HCT116 (cell line): ENCODE measurements around the gene PADI2. TPM values are rescaled to one million over a fixed set of nuclear protein-coding genes. Genes with fewer than 3 reads are reported as not detected.

Experiments used
- ATAC-seq: fragments of 200-7000 bp; cut with Tn5 transposase; 2 replicates; pipeline ENCODE4 v1.9.1; 2020; ENCODE audit warnings: mild to moderate bottlenecking, moderate library complexity
- BruUV-seq: library from RNA; stranded (reverse); fragments of 400-500 nt; replicated peaks from 2 replicates; lab custom pipeline; 2021; lab: Mats Ljungman, UMichigan
- CTCF ChIA-PET: fragments of 300-600 bp; sonication (Branson Sonifier 250); formaldehyde crosslinking; loops from one replicate; lab custom pipeline; 2021; ENCODE audit warnings: antibody characterized with exemption; lab: Charles Lee
- POLR2A ChIA-PET: fragments of 300-600, 350-600 bp; sonication (Branson Sonifier 250); formaldehyde crosslinking; loops from one replicate; lab custom pipeline; 2021; ENCODE audit warnings: antibody characterized with exemption; lab: Charles Lee
- RAD21 ChIA-PET, 2 experiments: fragments of 300-600 bp; sonication (Branson Sonifier 250); formaldehyde crosslinking; loops; one replicate each; lab custom pipeline; 2023; ENCODE audit warnings: low total read pairs in 2 of 2; ENCODE audit not compliant: uncharacterized antibody in 2 of 2, unreplicated experiment in 2 of 2, low non-redundant PET in 1 of 2; lab: Charles Lee
- DNase-seq: peaks from one replicate; pipeline ENCODE4 v3.0.0-alpha.2; 2010; ENCODE audit warnings: low read depth, low spot score
- H2AFZ ChIP-seq: fragments of 200-600 bp; shearing (Covaris generic), sonication (generic); 2 replicates; pipeline ENCODE4 v1.6.1; 2017; ENCODE audit warnings: low read depth, mixed run types, mixed read lengths, antibody characterized with exemption, low read length; ENCODE audit not compliant: poor library complexity, severe bottlenecking
- H3K27ac ChIP-seq: 2 replicates; pipeline ENCODE4 v1.5.1; 2012; ENCODE audit warnings: low read depth, low read length
- H3K27me3 ChIP-seq: fragments of 200-600 bp; sonication (generic); 2 replicates; pipeline ENCODE4 v1.6.1; 2016; ENCODE audit warnings: mixed run types, low read length, mixed read lengths; ENCODE audit not compliant: insufficient read depth
- H3K36me3 ChIP-seq, 2 experiments: fragments of 200-500 bp in 1 of 2; fragments of 200-600 bp in 1 of 2; sonication (Bioruptor generic) in 1 of 2; sonication (generic) in 1 of 2; 2 replicates each; pipeline versions ENCODE4 v1.5.1 to v1.6.1; 2014 to 2016; ENCODE audit warnings: low read length in 2 of 2, inconsistent platforms in 1 of 2, mixed read lengths in 1 of 2, mixed run types in 1 of 2; ENCODE audit not compliant: insufficient read depth in 2 of 2, control insufficient read depth in 1 of 2
- H3K4me1 ChIP-seq, 2 experiments: fragments of 200-600 bp in 1 of 2; sonication (generic) in 1 of 2; 2 replicates each; pipeline versions ENCODE4 v1.5.1 to v1.6.1; 2012 to 2017; ENCODE audit warnings: low read length in 2 of 2, inconsistent platforms in 1 of 2, mild to moderate bottlenecking in 1 of 2, mixed read lengths in 1 of 2, mixed run types in 1 of 2, moderate library complexity in 1 of 2; ENCODE audit not compliant: insufficient read depth in 2 of 2, control insufficient read depth in 1 of 2
- H3K4me2 ChIP-seq: fragments of 200-600 bp; sonication (generic); 2 replicates; pipeline ENCODE4 v1.6.1; 2017; ENCODE audit warnings: mixed run types, low read length, mixed read lengths
- H3K4me3 ChIP-seq, 2 experiments: fragments of 200-600 bp in 1 of 2; sonication (generic) in 1 of 2; replicated peaks in 1 of 2; 2 replicates each; pipeline ENCODE4 v1.5.1; 2011 to 2016; ENCODE audit warnings: low read length in 2 of 2, control low read depth in 1 of 2, low read depth in 1 of 2, mild to moderate bottlenecking in 1 of 2, mixed read lengths in 1 of 2, mixed run types in 1 of 2
- H3K79me2 ChIP-seq: fragments of 200-600 bp; sonication (generic); 2 replicates; pipeline ENCODE4 v1.6.1; 2017; ENCODE audit warnings: mild to moderate bottlenecking, mixed run types, low read length, moderate library complexity, mixed read lengths; ENCODE audit not compliant: insufficient read depth
- H3K9ac ChIP-seq: fragments of 200-600 bp; sonication (generic); 2 replicates; pipeline ENCODE4 v1.6.1; 2016; ENCODE audit warnings: low read length, mixed read lengths
- H3K9me2 ChIP-seq: fragments of 200-600 bp; sonication (generic), shearing (Covaris generic); 2 replicates; pipeline ENCODE4 v1.6.1; 2017; ENCODE audit warnings: mixed run types, mild to moderate bottlenecking, moderate library complexity; ENCODE audit not compliant: insufficient read depth
- H3K9me3 ChIP-seq, 2 experiments: fragments of 200-500 bp in 1 of 2; fragments of 200-600 bp in 1 of 2; sonication (Bioruptor generic) in 1 of 2; sonication (generic) in 1 of 2; 2 replicates each; pipeline ENCODE4 v1.6.1; 2014 to 2017; ENCODE audit warnings: low read length in 2 of 2, mixed read lengths in 2 of 2, inconsistent platforms in 1 of 2, low read depth in 1 of 2, mild to moderate bottlenecking in 1 of 2, mixed run types in 1 of 2, moderate library complexity in 1 of 2; ENCODE audit not compliant: control insufficient read depth in 1 of 2, insufficient read depth in 1 of 2
- H4K20me1 ChIP-seq: fragments of 200-600 bp; sonication (generic), shearing (Covaris generic); 2 replicates; pipeline ENCODE4 v1.6.1; 2017; ENCODE audit warnings: mixed run types, mild to moderate bottlenecking, moderate library complexity; ENCODE audit not compliant: insufficient read depth
- CBX3 ChIP-seq: IDR thresholded peaks from 2 replicates; pipeline ENCODE4 v1.6.1; 2012; ENCODE audit warnings: low read depth
- EGR1 ChIP-seq: IDR thresholded peaks from 2 replicates; pipeline ENCODE4 v1.6.1; 2012; ENCODE audit warnings: low read depth
- ELF1 ChIP-seq: IDR thresholded peaks from 2 replicates; pipeline ENCODE4 v1.6.1; 2012; ENCODE audit warnings: low read depth, borderline replicate concordance
- EZH2phosphoT487 ChIP-seq: fragments of 200-600 bp; IDR thresholded peaks from 2 replicates; pipeline ENCODE4 v1.6.1; 2018; ENCODE audit warnings: antibody characterized with exemption, borderline replicate concordance
- FOSL1 ChIP-seq: IDR thresholded peaks from 2 replicates; pipeline ENCODE4 v1.6.1; 2012; ENCODE audit warnings: low read depth
- JUND ChIP-seq: IDR thresholded peaks from 2 replicates; pipeline ENCODE4 v1.6.1; 2012
- MAX ChIP-seq: IDR thresholded peaks from 2 replicates; pipeline ENCODE4 v1.6.1; 2012
- POLR2A ChIP-seq: IDR thresholded peaks from 2 replicates; pipeline ENCODE4 v1.7.0; 2011; ENCODE audit warnings: borderline replicate concordance; ENCODE audit not compliant: insufficient read depth, insufficient read length; ENCODE audit errors: extremely low read depth
- RAD21 ChIP-seq: IDR thresholded peaks from 2 replicates; pipeline ENCODE4 v1.6.1; 2012; ENCODE audit warnings: low read depth, mild to moderate bottlenecking
- SIN3A ChIP-seq: IDR thresholded peaks from 2 replicates; pipeline ENCODE4 v1.6.1; 2012; ENCODE audit warnings: low read depth
- SP1 ChIP-seq: IDR thresholded peaks from 2 replicates; pipeline ENCODE4 v1.6.1; 2012; ENCODE audit warnings: low read depth
- SRF ChIP-seq: IDR thresholded peaks from 2 replicates; pipeline ENCODE4 v1.6.1; 2012; ENCODE audit warnings: low read depth
- ZFX ChIP-seq: fragments of 450-650 bp; IDR thresholded peaks from 2 replicates; pipeline ENCODE4 v1.6.1; 2017
- intact Hi-C: fragments of 100-400 bp; cut with micrococcal nuclease; formaldehyde crosslinking; loops from 2 replicates; pipeline ENCODE4 v1.10.0; 2022
- total RNA-seq: library from RNA; stranded (reverse); gene quantifications from one replicate; pipeline ENCODE4 v1.2.1, GENCODE V29; 2021; ENCODE audit not compliant: unreplicated experiment
- TF ChIP-seq, protein P1 (sequence below): IDR thresholded peaks from 2 replicates; pipeline ENCODE4 v1.6.1; 2011; ENCODE audit warnings: mild to moderate bottlenecking, low read length, moderate library complexity; ENCODE audit not compliant: insufficient replicate concordance; ENCODE audit errors: extremely low read depth

Gene PADI2
- total RNA-seq, 1 experiment from 2014 or later = 2.7 TPM

DNA sequence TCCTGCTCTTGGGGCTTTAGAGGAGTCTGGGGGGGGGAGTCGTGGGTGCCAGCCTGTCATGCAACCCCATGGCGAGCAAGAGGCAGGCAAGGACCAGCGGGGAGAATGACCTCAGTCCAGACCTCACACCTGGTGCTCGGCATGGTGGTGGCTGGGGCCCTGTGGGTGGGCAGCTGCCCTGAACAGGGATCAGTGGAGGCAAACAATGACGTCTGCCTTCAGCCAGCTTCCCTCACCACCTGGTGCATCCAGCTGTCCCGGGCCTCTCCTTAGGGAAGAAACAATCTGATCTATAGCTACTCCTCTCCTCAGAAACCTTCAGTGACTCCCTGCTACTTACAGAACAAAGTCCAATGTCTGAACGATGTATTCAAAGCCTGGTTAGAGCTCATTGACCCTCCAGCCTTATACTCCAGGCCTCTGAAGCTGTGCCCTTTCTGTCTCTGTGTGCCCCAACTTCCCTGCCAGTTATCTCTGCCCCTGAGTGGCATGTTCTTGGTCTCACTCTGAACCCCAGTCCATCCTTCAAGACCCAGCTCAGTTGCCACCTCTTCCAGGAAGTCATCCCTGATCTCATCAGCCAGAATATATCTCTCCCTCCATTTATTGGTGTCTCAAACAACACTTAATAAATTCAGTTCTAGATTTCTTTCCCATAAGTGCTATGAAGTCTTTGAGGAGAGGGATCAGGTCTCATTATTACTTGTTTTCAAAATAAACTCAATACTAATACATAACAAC, 6.6 kb downstream of the PADI2 start:
- ChIA-PET POLR2A (no interaction called here), RAD21 (no interaction called here), CTCF (no interaction called here)
- no peaks in the 10 kb centered on the region for H3K4me1 ChIP-seq
- no peak overlapping the region for H3K4me2 ChIP-seq
- H2AFZ ChIP-seq = no peak overlapping the region
- H3K36me3 ChIP-seq = no peaks in the 10 kb centered on the region
- H3K27ac ChIP-seq = no peak overlapping the region
- no peak for TF ChIP-seq SIN3A
- TF ChIP-seq SRF = no peak
- no peak for TF ChIP-seq SP1
- TF ChIP-seq MAX = no peak
- no peak for TF ChIP-seq JUND
- no peak for TF ChIP-seq FOSL1
- no peak for TF ChIP-seq POLR2A
- TF ChIP-seq EGR1 = no peak
- TF ChIP-seq, protein P1, sequence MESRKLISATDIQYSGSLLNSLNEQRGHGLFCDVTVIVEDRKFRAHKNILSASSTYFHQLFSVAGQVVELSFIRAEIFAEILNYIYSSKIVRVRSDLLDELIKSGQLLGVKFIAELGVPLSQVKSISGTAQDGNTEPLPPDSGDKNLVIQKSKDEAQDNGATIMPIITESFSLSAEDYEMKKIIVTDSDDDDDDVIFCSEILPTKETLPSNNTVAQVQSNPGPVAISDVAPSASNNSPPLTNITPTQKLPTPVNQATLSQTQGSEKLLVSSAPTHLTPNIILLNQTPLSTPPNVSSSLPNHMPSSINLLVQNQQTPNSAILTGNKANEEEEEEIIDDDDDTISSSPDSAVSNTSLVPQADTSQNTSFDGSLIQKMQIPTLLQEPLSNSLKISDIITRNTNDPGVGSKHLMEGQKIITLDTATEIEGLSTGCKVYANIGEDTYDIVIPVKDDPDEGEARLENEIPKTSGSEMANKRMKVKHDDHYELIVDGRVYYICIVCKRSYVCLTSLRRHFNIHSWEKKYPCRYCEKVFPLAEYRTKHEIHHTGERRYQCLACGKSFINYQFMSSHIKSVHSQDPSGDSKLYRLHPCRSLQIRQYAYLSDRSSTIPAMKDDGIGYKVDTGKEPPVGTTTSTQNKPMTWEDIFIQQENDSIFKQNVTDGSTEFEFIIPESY = no peak
- TF ChIP-seq ELF1 = no peak
- no peak for TF ChIP-seq EZH2phosphoT487
- no peak for TF ChIP-seq RAD21
- TF ChIP-seq CBX3 = no peak
- TF ChIP-seq ZFX = no peak
- DNase-seq (no peak), ATAC-seq (no peak)
- H3K9ac ChIP-seq = no peak overlapping the region
- no peak overlapping the region for H3K4me3 ChIP-seq
- no peaks in the 10 kb centered on the region for H3K9me2 ChIP-seq
- BruUV-seq = no TSS peak
- H3K27me3 ChIP-seq = no peaks in the 10 kb centered on the region
- no peaks in the 10 kb centered on the region for H4K20me1 ChIP-seq
- H3K9me3 ChIP-seq = no peaks in the 10 kb centered on the region
- H3K79me2 ChIP-seq = no peaks in the 10 kb centered on the region
- intact Hi-C loops = no loop called here
